Occipital lobe (tissue), 2 donors: ENCODE results near the gene LRRC9. TPM values are rescaled to one million over a fixed set of nuclear protein-coding genes. Genes with fewer than 3 reads are reported as not detected.
"Not testable (repeated sequence)": the region's sequence is repeated elsewhere in the genome, so short reads cannot be mapped to it uniquely, and the experiment has no call there.

Source experiments
- DNase-seq: peaks from one replicate; lab custom pipeline; 2025; lab: John Stamatoyannopoulos, UW
- total RNA-seq: library from RNA; depleted of rRNA; stranded (reverse); fragments of >200 nt; gene quantifications from one replicate; pipeline ENCODE4 v1.2.3, GENCODE V29; 2014

Gene LRRC9
- total RNA-seq, 1 donor from 2014 or later = 2.3 TPM

GRCh38 chr14:59952141-59952540, 32.2 kb downstream of the LRRC9 start:
- not testable (repeated sequence) for DNase-seq

GRCh38 chr14:59957890-59958289, 37.9 kb downstream of the LRRC9 start:
- DNase-seq = not testable (repeated sequence)

GRCh38 chr14:59959668-59960067, 39.7 kb downstream of the LRRC9 start:
- no peak for DNase-seq

- DNase-seq = no peak
Measured at GRCh38 chr14:59961518-59962062, 41.6 kb downstream of the LRRC9 start.

GRCh38 chr14:59964251-59965007, 44.5 kb downstream of the LRRC9 start:
- no peak for DNase-seq

GRCh38 chr14:59969319-59969718, 49.4 kb downstream of the LRRC9 start:
- DNase-seq = no peak

- DNase-seq = no peak
Measured at GRCh38 chr14:59981564-59981963, 61.6 kb downstream of the LRRC9 start.

GRCh38 chr14:59983048-59983447, 63.1 kb downstream of the LRRC9 start:
- no peak for DNase-seq

GRCh38 chr14:59986556-59987059, 66.7 kb downstream of the LRRC9 start:
- no peak for DNase-seq

- DNase-seq = no peak
Measured at GRCh38 chr14:59997449-59997848, 77.5 kb downstream of the LRRC9 start.

GRCh38 chr14:59997966-59998365, 78.0 kb downstream of the LRRC9 start:
- no peak for DNase-seq

GRCh38 chr14:59998564-59998963, 78.6 kb downstream of the LRRC9 start:
- DNase-seq = no peak

GRCh38 chr14:60002819-60003492, 83.0 kb downstream of the LRRC9 start:
- no peak for DNase-seq

- DNase-seq = no peak
Measured at GRCh38 chr14:60003991-60004390, 84.0 kb downstream of the LRRC9 start.

- no peak for DNase-seq
Measured at GRCh38 chr14:60008042-60008441, 88.1 kb downstream of the LRRC9 start.

- DNase-seq = not testable (repeated sequence)
Measured at GRCh38 chr14:60010263-60010662, 90.3 kb downstream of the LRRC9 start.

- no peak for DNase-seq
Measured at GRCh38 chr14:60014402-60014801, 94.5 kb downstream of the LRRC9 start.

GRCh38 chr14:60021619-60022018, 101.7 kb downstream of the LRRC9 start:
- no peak for DNase-seq

- no peak for DNase-seq
Measured at GRCh38 chr14:60025571-60025970, 105.6 kb downstream of the LRRC9 start.

GRCh38 chr14:60035177-60035576, 115.2 kb downstream of the LRRC9 start:
- DNase-seq = no peak

- DNase-seq = not testable (repeated sequence)
Measured at GRCh38 chr14:60047976-60048375, 128.0 kb downstream of the LRRC9 start.

- no peak for DNase-seq
Measured at GRCh38 chr14:60051721-60052221, 131.8 kb downstream of the LRRC9 start.
